Skeletal muscle cell (primary cell): ENCODE results near the gene NELFB.

Source experiments
- DNase-seq: peaks from one replicate; pipeline ENCODE4 v3.0.0-alpha.2; 2010; ENCODE audit warnings: low read depth
- H3K4me3 ChIP-seq: 2 replicates; pipeline ENCODE4 v1.5.1; 2011; ENCODE audit warnings: low read depth, mild to moderate bottlenecking, control low read depth, low read length, moderate library complexity

Gene NELFB

GRCh38 chr9:137309368-137310188 is 54.5 kb downstream of the NELFB start:
- no peak overlapping the region for H3K4me3 ChIP-seq
- no peak for DNase-seq

GRCh38 chr9:137310189-137311052 is 55.3 kb downstream of the NELFB start:
- no peak for DNase-seq

GRCh38 chr9:137311171-137311985 is 56.3 kb downstream of the NELFB start:
- DNase-seq = no peak
- no peak overlapping the region for H3K4me3 ChIP-seq

More at GRCh38 chr9:137310189-137311052, 55.3 kb downstream of the NELFB start:
- no peak overlapping the region for H3K4me3 ChIP-seq

GRCh38 chr9:137311986-137312851 is 57.1 kb downstream of the NELFB start:
- DNase-seq = no peak
- H3K4me3 ChIP-seq = no peak overlapping the region

- DNase-seq = no peak
- H3K4me3 ChIP-seq = no peak overlapping the region
These were observed 57.8 kb downstream of the NELFB start for GRCh38 chr9:137312852-137313325.

- H3K4me3 ChIP-seq = no peak overlapping the region
- no peak for DNase-seq
These were observed 58.3 kb downstream of the NELFB start for GRCh38 chr9:137313326-137313936.

- no peak overlapping the region for H3K4me3 ChIP-seq
- DNase-seq = no peak
These were observed 58.9 kb downstream of the NELFB start for GRCh38 chr9:137313956-137314560.

- no peak overlapping the region for H3K4me3 ChIP-seq
- no peak for DNase-seq
These were observed 59.7 kb downstream of the NELFB start for GRCh38 chr9:137314561-137315560.

GRCh38 chr9:137315581-137316011 is 60.5 kb downstream of the NELFB start:
- no peak overlapping the region for H3K4me3 ChIP-seq
- no peak for DNase-seq

- no peak for DNase-seq
These were observed 61.2 kb downstream of the NELFB start for GRCh38 chr9:137316012-137316981.

GRCh38 chr9:137317021-137317717 is 62.0 kb downstream of the NELFB start:
- no peak overlapping the region for H3K4me3 ChIP-seq
- DNase-seq = no peak

More at GRCh38 chr9:137316012-137316981, 61.2 kb downstream of the NELFB start:
- H3K4me3 ChIP-seq = no peak overlapping the region

GRCh38 chr9:137317718-137318511 is 62.8 kb downstream of the NELFB start:
- no peak overlapping the region for H3K4me3 ChIP-seq
- no peak for DNase-seq

GRCh38 chr9:137318602-137319001 is 63.5 kb downstream of the NELFB start:
- DNase-seq = no peak
- no peak overlapping the region for H3K4me3 ChIP-seq

- no peak for DNase-seq
- no peak overlapping the region for H3K4me3 ChIP-seq
These were observed 64.0 kb downstream of the NELFB start for GRCh38 chr9:137319011-137319738.
